Epithelial cell of proximal tubule (primary cell): Measurements from ENCODE around the gene FREM2. TPM values are rescaled to one million over a fixed set of nuclear protein-coding genes. Genes with fewer than 3 reads are reported as not detected.

Experiments used
- DNase-seq: peaks from one replicate; pipeline ENCODE4 v3.0.0-alpha.2; 2011; ENCODE audit warnings: low read depth
- H3K4me3 ChIP-seq: 2 replicates; pipeline ENCODE4 v1.5.1; 2011; ENCODE audit warnings: low read depth, mild to moderate bottlenecking, low read length
- CTCF ChIP-seq: conservative IDR thresholded peaks from 2 replicates; pipeline ENCODE4 v1.5.1; 2012; ENCODE audit warnings: low read depth, mild to moderate bottlenecking, low read length
- total RNA-seq: library from RNA; depleted of rRNA; stranded (reverse); fragments of >200 nt; gene quantifications from 2 replicates; pipeline ENCODE4 v1.2.3, GENCODE V29; 2015

FREM2 gene
- 1.0 and 3.7 TPM in 2 replicates for total RNA-seq

GRCh38 chr13:38686577-38687245 is at the start of gene FREM2:
TSS of gene FREM2 (plus strand) at chr13:38687077. CDS start at chr13:38687345, 268 bp downstream.
- TF ChIP-seq CTCF, result no peak
- peak; percentile 56 for DNase-seq
- peak within 1 kb of the TSS; percentile 79 for H3K4me3 ChIP-seq

GRCh38 chr13:38637576-38637975 is 49.3 kb upstream of the FREM2 start:
- DNase-seq, result no peak
- no peak for TF ChIP-seq CTCF
- no peak overlapping the region for H3K4me3 ChIP-seq

- H3K4me3 ChIP-seq, result no peak overlapping the region
- DNase-seq, result no peak
- peak; percentile 54 for TF ChIP-seq CTCF
These were observed 45.5 kb upstream of the FREM2 start for GRCh38 chr13:38641164-38641948.

GRCh38 chr13:38647312-38647711 is 39.6 kb upstream of the FREM2 start:
- H3K4me3 ChIP-seq, result no peak overlapping the region
- TF ChIP-seq CTCF, result no peak

GRCh38 chr13:38648912-38649311 is 38.0 kb upstream of the FREM2 start:
- H3K4me3 ChIP-seq, result no peak overlapping the region
- DNase-seq, result no peak
- no peak for TF ChIP-seq CTCF

More at GRCh38 chr13:38647312-38647711, 39.6 kb upstream of the FREM2 start:
- DNase-seq, result no peak

GRCh38 chr13:38656699-38657098 is 30.2 kb upstream of the FREM2 start:
- no peak for DNase-seq
- H3K4me3 ChIP-seq, result no peak overlapping the region
- TF ChIP-seq CTCF, result no peak
